Transverse colon (tissue), 4 donors: Measurements from ENCODE around the gene FMO1.

ENCODE experiments used
- EP300 ChIP-seq: sonication (generic); formaldehyde crosslinking; IDR thresholded peaks from one replicate; pipeline ENCODE4 v1.6.1; 2017; ENCODE audit warnings: antibody characterized with exemption, low read depth
- POLR2A ChIP-seq: fragments of 450-650 bp; IDR thresholded peaks from one replicate; pipeline ENCODE4 v1.6.1; 2016; ENCODE audit warnings: antibody characterized with exemption, mild to moderate bottlenecking, moderate library complexity
- POLR2AphosphoS5 ChIP-seq, 3 donors: sonication (generic); formaldehyde crosslinking; IDR thresholded peaks; one replicate each; pipeline ENCODE4 v1.6.1; 2016; ENCODE audit warnings: antibody characterized with exemption in 3 of 3
- TF ChIP-seq, protein P1 (sequence below), 5 experiments: fragments of 200-600 bp in 3 of 5; fragments of 450-650 bp in 2 of 5; sonication (generic) in 3 of 5; IDR thresholded peaks; 1 replicate in 2 of 5; 2 replicates in 3 of 5; pipeline ENCODE4 v1.5.1; 2016 to 2017; ENCODE audit warnings: antibody characterized with exemption in 5 of 5, inconsistent platforms in 3 of 5, mild to moderate bottlenecking in 2 of 5, moderate library complexity in 1 of 5

DNA sequence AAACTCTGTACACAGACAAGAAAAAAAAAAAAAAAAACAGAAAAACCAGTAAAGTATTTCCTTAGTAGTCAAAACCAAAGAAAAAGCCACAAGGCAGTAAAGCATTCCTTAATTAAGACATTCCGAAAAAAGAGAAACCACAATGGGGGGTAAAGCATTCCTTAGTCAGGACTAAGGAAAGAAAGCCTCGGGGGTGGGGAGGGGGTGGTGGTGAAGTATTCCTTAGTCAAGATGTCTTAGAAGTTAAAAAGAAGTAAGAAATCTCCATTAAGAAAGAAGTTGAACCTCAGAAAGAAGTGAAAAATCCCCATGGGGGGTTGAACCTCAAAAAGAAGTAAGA lies 28.2 kb upstream of the FMO1 start:
- TF ChIP-seq, protein P1, sequence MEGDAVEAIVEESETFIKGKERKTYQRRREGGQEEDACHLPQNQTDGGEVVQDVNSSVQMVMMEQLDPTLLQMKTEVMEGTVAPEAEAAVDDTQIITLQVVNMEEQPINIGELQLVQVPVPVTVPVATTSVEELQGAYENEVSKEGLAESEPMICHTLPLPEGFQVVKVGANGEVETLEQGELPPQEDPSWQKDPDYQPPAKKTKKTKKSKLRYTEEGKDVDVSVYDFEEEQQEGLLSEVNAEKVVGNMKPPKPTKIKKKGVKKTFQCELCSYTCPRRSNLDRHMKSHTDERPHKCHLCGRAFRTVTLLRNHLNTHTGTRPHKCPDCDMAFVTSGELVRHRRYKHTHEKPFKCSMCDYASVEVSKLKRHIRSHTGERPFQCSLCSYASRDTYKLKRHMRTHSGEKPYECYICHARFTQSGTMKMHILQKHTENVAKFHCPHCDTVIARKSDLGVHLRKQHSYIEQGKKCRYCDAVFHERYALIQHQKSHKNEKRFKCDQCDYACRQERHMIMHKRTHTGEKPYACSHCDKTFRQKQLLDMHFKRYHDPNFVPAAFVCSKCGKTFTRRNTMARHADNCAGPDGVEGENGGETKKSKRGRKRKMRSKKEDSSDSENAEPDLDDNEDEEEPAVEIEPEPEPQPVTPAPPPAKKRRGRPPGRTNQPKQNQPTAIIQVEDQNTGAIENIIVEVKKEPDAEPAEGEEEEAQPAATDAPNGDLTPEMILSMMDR (IDR thresholded peaks at IDR 0.05) = no peak
- no peak for TF ChIP-seq POLR2A
- no peak for TF ChIP-seq POLR2AphosphoS5 (IDR thresholded peaks at IDR 0.05)
- TF ChIP-seq EP300 = no peak
